Lower leg skin (tissue), 3 donors: Measurements from ENCODE around the gene IP6K3.

Source experiments
- POLR2A ChIP-seq, 2 donors: fragments of 450-650 bp; IDR thresholded peaks; one replicate each; pipeline ENCODE4 v1.6.1; 2016 to 2017; ENCODE audit warnings: antibody characterized with exemption in 2 of 2, mild to moderate bottlenecking in 1 of 2, moderate library complexity in 1 of 2
- TF ChIP-seq, protein P1 (sequence below), 3 donors: fragments of 450-650 bp; IDR thresholded peaks; one replicate each; pipeline ENCODE4 v1.5.1; 2016; ENCODE audit warnings: antibody characterized with exemption in 3 of 3, mild to moderate bottlenecking in 3 of 3, moderate library complexity in 2 of 3

DNA sequence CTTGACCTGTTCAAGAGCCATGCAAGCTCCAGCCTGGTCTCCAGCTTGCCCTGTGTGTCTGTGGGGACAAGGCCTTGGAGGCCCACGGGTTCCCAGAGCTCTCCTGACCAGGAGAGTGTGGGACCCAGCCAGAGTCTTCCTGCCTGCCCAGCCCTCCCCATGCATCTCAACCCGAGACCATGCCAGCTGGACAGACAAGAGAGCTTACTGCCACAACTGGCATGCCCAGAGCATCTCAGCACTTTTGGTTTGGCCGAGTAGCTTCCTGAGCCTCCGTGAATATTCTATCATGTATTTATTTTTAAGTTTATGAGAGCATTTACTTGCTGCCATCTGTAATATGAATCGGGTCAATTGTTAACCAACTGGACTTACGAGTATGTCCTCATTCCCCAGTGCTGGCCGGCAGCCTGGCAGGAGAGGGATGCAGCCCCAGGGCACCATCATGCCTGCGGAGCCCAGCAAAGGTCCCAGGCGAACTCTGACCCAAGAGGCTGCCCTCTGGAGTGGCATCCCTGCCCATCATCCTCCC is 14.9 kb downstream of the IP6K3 start:
- TF ChIP-seq, protein P1, sequence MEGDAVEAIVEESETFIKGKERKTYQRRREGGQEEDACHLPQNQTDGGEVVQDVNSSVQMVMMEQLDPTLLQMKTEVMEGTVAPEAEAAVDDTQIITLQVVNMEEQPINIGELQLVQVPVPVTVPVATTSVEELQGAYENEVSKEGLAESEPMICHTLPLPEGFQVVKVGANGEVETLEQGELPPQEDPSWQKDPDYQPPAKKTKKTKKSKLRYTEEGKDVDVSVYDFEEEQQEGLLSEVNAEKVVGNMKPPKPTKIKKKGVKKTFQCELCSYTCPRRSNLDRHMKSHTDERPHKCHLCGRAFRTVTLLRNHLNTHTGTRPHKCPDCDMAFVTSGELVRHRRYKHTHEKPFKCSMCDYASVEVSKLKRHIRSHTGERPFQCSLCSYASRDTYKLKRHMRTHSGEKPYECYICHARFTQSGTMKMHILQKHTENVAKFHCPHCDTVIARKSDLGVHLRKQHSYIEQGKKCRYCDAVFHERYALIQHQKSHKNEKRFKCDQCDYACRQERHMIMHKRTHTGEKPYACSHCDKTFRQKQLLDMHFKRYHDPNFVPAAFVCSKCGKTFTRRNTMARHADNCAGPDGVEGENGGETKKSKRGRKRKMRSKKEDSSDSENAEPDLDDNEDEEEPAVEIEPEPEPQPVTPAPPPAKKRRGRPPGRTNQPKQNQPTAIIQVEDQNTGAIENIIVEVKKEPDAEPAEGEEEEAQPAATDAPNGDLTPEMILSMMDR (IDR thresholded peaks at IDR 0.05), result no peak
- TF ChIP-seq POLR2A (IDR thresholded peaks at IDR 0.05), result no peak
